Measurements from ENCODE around the gene MARK2. TPM values are rescaled to one million over a fixed set of nuclear protein-coding genes. Genes with fewer than 3 reads are reported as not detected.

Gene MARK2
- polyA plus RNA-seq, 1 of the 3 experiments (the other 2 are of a cell fraction), result 18.8 TPM

DNA sequence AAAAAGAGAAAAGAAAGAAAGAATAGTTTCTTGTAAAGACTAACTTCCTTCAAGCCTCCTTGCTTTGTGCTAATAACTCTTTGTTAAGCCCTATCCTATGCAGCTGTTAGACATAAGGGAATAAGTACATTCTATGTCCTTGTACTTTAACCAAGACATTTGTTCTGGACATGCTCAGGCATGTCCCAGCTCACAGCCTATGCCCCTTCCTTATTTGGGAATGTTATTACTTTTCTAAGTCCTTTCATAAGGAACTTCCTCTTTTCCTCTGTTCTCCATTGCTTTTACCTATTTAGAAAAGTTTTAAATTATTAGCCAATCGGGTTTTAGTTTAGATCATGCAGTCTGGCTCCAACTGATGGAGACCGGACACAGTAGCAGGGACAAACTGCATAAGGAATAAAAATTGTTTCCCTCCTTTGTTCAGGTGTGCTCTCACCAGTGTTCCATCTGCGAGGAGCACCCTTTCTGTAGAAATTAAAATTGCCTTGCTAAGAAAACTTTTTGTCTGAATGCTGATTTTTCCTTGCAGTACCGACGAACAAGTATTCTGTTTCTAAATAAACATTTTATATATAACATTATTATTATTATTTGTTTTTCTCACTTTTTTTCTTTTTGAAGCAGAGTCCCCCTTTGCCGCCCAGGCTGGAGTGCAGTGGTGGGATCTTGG is 47.3 kb upstream of the MARK2 start:
- DNase-seq, result no peak
- no peaks in the 10 kb centered on the region for H4K20me1 ChIP-seq (ENCODE audit: insufficient read depth)

More for the DNA sequence above, 47.3 kb upstream of the MARK2 start:
- TF ChIP-seq YY1 (IDR thresholded peaks at IDR 0.05; ENCODE audit: low read depth) (no peak), MEF2A (IDR thresholded peaks at IDR 0.05; ENCODE audit: borderline replicate concordance, low read depth) (no peak), TEAD4 (IDR thresholded peaks at IDR 0.05; ENCODE audit: borderline replicate concordance, insufficient read depth) (no peak), GABPA (IDR thresholded peaks at IDR 0.05; ENCODE audit: low read depth) (no peak), NFIC (IDR thresholded peaks at IDR 0.05; ENCODE audit: borderline replicate concordance) (no peak), EZH2phosphoT487 (IDR thresholded peaks at IDR 0.05; ENCODE audit: borderline replicate concordance, low read depth) (no peak), SIN3A (IDR thresholded peaks at IDR 0.05; ENCODE audit: borderline replicate concordance, low read depth, low read length) (no peak), ELF1 (IDR thresholded peaks at IDR 0.05) (no peak), RXRA (IDR thresholded peaks at IDR 0.05; ENCODE audit: borderline replicate concordance, low read depth) (no peak), RCOR1 (IDR thresholded peaks at IDR 0.05; ENCODE audit: low read length) (no peak), FOXJ3 (CRISPR knock-in tag; IDR thresholded peaks at IDR 0.05) (no peak), SMC3 (IDR thresholded peaks at IDR 0.05; ENCODE audit: low read depth, low read length) (no peak), NRF1 (IDR thresholded peaks at IDR 0.05; ENCODE audit: low read depth, low read length) (no peak), EP300 (IDR thresholded peaks at IDR 0.05; ENCODE audit: borderline replicate concordance in 1 of 2, low read depth in 1 of 2, low read length in 1 of 2) (no peak)
- TF ChIP-seq, protein P1, sequence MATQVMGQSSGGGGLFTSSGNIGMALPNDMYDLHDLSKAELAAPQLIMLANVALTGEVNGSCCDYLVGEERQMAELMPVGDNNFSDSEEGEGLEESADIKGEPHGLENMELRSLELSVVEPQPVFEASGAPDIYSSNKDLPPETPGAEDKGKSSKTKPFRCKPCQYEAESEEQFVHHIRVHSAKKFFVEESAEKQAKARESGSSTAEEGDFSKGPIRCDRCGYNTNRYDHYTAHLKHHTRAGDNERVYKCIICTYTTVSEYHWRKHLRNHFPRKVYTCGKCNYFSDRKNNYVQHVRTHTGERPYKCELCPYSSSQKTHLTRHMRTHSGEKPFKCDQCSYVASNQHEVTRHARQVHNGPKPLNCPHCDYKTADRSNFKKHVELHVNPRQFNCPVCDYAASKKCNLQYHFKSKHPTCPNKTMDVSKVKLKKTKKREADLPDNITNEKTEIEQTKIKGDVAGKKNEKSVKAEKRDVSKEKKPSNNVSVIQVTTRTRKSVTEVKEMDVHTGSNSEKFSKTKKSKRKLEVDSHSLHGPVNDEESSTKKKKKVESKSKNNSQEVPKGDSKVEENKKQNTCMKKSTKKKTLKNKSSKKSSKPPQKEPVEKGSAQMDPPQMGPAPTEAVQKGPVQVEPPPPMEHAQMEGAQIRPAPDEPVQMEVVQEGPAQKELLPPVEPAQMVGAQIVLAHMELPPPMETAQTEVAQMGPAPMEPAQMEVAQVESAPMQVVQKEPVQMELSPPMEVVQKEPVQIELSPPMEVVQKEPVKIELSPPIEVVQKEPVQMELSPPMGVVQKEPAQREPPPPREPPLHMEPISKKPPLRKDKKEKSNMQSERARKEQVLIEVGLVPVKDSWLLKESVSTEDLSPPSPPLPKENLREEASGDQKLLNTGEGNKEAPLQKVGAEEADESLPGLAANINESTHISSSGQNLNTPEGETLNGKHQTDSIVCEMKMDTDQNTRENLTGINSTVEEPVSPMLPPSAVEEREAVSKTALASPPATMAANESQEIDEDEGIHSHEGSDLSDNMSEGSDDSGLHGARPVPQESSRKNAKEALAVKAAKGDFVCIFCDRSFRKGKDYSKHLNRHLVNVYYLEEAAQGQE (IDR thresholded peaks at IDR 0.05; ENCODE audit: low read depth, low read length), result no peak
- TF ChIP-seq, protein P2, sequence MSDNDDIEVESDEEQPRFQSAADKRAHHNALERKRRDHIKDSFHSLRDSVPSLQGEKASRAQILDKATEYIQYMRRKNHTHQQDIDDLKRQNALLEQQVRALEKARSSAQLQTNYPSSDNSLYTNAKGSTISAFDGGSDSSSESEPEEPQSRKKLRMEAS (IDR thresholded peaks at IDR 0.05; ENCODE audit: low read depth), result no peak
- TF ChIP-seq, protein P3, sequence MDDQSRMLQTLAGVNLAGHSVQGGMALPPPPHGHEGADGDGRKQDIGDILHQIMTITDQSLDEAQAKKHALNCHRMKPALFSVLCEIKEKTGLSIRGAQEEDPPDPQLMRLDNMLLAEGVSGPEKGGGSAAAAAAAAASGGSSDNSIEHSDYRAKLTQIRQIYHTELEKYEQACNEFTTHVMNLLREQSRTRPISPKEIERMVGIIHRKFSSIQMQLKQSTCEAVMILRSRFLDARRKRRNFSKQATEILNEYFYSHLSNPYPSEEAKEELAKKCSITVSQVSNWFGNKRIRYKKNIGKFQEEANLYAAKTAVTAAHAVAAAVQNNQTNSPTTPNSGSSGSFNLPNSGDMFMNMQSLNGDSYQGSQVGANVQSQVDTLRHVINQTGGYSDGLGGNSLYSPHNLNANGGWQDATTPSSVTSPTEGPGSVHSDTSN (IDR thresholded peaks at IDR 0.05), result no peak
- TF ChIP-seq, protein P4, sequence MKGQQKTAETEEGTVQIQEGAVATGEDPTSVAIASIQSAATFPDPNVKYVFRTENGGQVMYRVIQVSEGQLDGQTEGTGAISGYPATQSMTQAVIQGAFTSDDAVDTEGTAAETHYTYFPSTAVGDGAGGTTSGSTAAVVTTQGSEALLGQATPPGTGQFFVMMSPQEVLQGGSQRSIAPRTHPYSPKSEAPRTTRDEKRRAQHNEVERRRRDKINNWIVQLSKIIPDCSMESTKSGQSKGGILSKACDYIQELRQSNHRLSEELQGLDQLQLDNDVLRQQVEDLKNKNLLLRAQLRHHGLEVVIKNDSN (IDR thresholded peaks at IDR 0.05; ENCODE audit: borderline replicate concordance, low read depth), result no peak
- TF ChIP-seq, protein P5, sequence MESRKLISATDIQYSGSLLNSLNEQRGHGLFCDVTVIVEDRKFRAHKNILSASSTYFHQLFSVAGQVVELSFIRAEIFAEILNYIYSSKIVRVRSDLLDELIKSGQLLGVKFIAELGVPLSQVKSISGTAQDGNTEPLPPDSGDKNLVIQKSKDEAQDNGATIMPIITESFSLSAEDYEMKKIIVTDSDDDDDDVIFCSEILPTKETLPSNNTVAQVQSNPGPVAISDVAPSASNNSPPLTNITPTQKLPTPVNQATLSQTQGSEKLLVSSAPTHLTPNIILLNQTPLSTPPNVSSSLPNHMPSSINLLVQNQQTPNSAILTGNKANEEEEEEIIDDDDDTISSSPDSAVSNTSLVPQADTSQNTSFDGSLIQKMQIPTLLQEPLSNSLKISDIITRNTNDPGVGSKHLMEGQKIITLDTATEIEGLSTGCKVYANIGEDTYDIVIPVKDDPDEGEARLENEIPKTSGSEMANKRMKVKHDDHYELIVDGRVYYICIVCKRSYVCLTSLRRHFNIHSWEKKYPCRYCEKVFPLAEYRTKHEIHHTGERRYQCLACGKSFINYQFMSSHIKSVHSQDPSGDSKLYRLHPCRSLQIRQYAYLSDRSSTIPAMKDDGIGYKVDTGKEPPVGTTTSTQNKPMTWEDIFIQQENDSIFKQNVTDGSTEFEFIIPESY (IDR thresholded peaks at IDR 0.05; ENCODE audit: borderline replicate concordance, low read depth), result no peak
- TF ChIP-seq, protein P6, sequence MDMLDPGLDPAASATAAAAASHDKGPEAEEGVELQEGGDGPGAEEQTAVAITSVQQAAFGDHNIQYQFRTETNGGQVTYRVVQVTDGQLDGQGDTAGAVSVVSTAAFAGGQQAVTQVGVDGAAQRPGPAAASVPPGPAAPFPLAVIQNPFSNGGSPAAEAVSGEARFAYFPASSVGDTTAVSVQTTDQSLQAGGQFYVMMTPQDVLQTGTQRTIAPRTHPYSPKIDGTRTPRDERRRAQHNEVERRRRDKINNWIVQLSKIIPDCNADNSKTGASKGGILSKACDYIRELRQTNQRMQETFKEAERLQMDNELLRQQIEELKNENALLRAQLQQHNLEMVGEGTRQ (IDR thresholded peaks at IDR 0.05; ENCODE audit: borderline replicate concordance, low read depth, low read length), result no peak
- Histone ChIP-seq H3K79me2 (ENCODE audit: insufficient read depth) (no peaks in the 10 kb centered on the region), H3K27me3 (ENCODE audit: insufficient read depth) (no peaks in the 10 kb centered on the region), H2AFZ (ENCODE audit: low read depth) (no peak overlapping the region), H3K9me3 (no peaks in the 10 kb centered on the region), H3K4me2 (no peak overlapping the region), H3K9ac (no peak overlapping the region), H3K9me2 (no peaks in the 10 kb centered on the region), H3K27ac (ENCODE audit: low read depth in 2 of 2, low read length in 1 of 2) (no peak overlapping the region), H3K4me3 (ENCODE audit: low read depth in 2 of 2, low read length in 1 of 2) (no peak overlapping the region), H3K4me1 (ENCODE audit: control insufficient read depth in 1 of 2, insufficient read depth in 2 of 2, low read depth in 1 of 2, low read length in 1 of 2) (no peaks in the 10 kb centered on the region), H3F3A (replicated peaks; ENCODE audit: insufficient read depth) (no peaks in the 10 kb centered on the region), H3K36me3 (replicated peaks in 1 of 2; ENCODE audit: control insufficient read depth in 1 of 2, insufficient read depth in 2 of 2, low read length in 1 of 2) (peaks cover 0 to 4% of the 10 kb centered on the region in 2 experiments)
- 79% methylated on average over 6 of the region's 6 CpGs for WGBS (ENCODE audit: low lambda C conversion rate)
- CTCF ChIA-PET, result no interaction called here
- POLR2A ChIA-PET, result no interaction called here

Measured in SK-N-SH (cell line).